ENCODE results near the gene CCDC82.

The CCDC82 gene

DNA sequence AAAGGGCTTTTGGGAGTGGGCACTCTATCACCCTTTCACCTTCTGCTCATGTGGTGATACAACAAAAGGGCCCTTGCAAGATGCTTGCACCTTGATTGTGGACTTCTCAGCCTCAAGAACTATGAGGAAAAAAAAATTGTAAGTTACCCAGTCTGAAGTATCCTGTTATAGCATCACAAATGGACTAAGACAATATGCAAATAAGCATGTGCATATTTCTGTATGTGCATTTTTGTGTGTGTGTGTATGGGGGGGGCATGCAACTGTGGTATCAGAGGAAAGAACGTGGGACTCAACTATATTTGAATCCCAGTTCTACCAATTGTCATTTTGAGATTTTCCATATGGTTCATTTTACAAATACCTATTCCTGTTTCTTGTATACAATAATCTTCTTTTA lies 11.0 kb upstream of the CCDC82 start:
- no peak for DNase-seq (ENCODE audit: low spot score)

DNA sequence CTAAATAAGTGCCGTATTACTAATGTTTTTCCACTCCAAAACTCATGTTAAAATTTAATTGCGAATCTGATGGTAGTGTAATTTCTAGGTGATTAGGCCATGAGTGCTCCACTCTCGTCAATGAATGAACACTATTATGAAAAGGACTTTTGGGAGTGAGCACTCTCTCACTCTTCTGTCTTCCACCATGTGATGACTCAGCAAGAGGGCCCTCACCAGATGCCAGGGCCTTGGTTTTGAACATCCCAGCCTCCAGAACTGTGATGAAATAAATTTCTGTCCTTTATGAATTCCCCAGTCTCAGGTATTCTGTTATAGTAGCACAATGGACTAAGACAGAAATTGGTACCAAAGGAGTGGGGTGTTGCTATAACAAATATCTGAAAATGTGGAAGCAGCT lies 8.2 kb upstream of the CCDC82 start:
- TF ChIP-seq CTCF (IDR thresholded peaks at IDR 0.05; ENCODE audit: borderline replicate concordance, control extremely low read depth, extremely low read depth, insufficient read depth, missing control alignments): no peak
- DNase-seq (ENCODE audit: low spot score): no peak
- in situ Hi-C loops (cut with MboI; ENCODE audit: low sequenced_read_pairs, unreplicated experiment): no loop called here

More for the DNA sequence above, 11.0 kb upstream of the CCDC82 start:
- in situ Hi-C loops (cut with MboI; ENCODE audit: low sequenced_read_pairs, unreplicated experiment): no loop called here
- no peak for TF ChIP-seq CTCF (IDR thresholded peaks at IDR 0.05; ENCODE audit: borderline replicate concordance, control extremely low read depth, extremely low read depth, insufficient read depth, missing control alignments)

DNA sequence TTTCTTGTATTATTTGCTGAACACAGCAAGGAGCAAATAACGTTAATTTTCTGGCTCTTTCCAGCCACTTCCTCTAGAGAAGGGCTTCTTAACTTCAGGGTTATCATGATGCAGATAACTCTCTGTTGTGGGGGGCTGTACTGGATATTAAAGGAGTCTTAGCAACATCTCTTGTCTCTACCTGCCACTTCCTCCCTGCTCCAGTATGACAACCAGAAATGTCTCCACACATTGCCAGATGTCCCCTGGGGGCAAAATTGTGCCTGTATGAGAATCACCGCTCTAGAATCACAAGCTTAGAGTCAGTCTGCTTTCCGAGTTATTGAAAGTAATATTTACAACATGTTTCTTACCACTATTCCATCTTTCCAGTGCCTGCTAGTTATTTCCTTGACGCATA lies 6.9 kb upstream of the CCDC82 start:
- no peak for TF ChIP-seq CTCF (IDR thresholded peaks at IDR 0.05; ENCODE audit: borderline replicate concordance, control extremely low read depth, extremely low read depth, insufficient read depth, missing control alignments)
- in situ Hi-C loops (cut with MboI; ENCODE audit: low sequenced_read_pairs, unreplicated experiment): no loop called here
- DNase-seq (ENCODE audit: low spot score): no peak

GRCh38 chr11:96394773-96395172 lies 5.1 kb upstream of the CCDC82 start:
- no peak for TF ChIP-seq CTCF (IDR thresholded peaks at IDR 0.05; ENCODE audit: borderline replicate concordance, control extremely low read depth, extremely low read depth, insufficient read depth, missing control alignments)
- in situ Hi-C loops (cut with MboI; ENCODE audit: low sequenced_read_pairs, unreplicated experiment): no loop called here
- no peak for DNase-seq (ENCODE audit: low spot score)

GRCh38 chr11:96393753-96394348 lies 4.1 kb upstream of the CCDC82 start:
- peak; percentile 35 for DNase-seq (ENCODE audit: low spot score)
- in situ Hi-C loops (cut with MboI; ENCODE audit: low sequenced_read_pairs, unreplicated experiment): no loop called here
- peak; percentile 77 for TF ChIP-seq CTCF (IDR thresholded peaks at IDR 0.05; ENCODE audit: borderline replicate concordance, control extremely low read depth, extremely low read depth, insufficient read depth, missing control alignments)

DNA sequence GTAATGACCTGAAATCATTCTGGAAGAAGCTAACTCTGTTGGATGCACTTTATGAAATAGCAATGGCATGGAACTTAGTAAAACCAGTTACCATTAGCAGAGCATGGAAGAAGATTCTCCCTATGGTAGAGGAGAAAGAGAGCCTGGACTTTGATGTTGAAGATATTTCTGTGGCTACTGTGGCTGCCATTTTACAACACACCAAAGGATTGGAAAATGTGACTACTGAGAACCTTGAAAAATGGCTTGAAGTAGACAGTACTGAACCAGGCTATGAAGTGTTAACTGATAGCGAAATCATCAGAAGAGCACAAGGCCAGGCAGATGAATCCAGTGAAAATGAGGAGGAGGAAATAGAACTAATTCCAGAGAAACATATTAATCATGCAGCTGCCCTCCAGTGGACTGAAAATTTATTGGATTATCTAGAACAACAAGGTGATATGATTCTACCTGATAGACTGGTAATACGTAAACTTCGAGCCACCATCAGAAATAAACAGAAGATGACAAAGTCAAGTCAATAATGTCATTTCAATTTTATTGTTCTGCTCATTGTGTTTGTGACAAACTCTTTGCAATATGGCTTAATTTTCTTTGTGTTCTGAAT lies 2.1 kb upstream of the CCDC82 start:
- in situ Hi-C loops (cut with MboI; ENCODE audit: low sequenced_read_pairs, unreplicated experiment): no loop called here
- DNase-seq (ENCODE audit: low spot score): no peak
- no peak for TF ChIP-seq CTCF (IDR thresholded peaks at IDR 0.05; ENCODE audit: borderline replicate concordance, control extremely low read depth, extremely low read depth, insufficient read depth, missing control alignments)

Measured in GM13976 (cell line).